ENCODE data around the gene OR2A5. TPM values are rescaled to one million over a fixed set of nuclear protein-coding genes. Genes with fewer than 3 reads are reported as not detected.

OR2A5 gene
- total RNA-seq, 4 donors from 2014 or later: not detected

GRCh38 chr7:144105211-144105610, 56.5 kb downstream of the OR2A5 start:
- Histone ChIP-seq H3K4me3 (no peak overlapping the region), H3K27me3 (no peaks in the 10 kb centered on the region), H3K36me3 (no peaks in the 10 kb centered on the region), H3K9me3 (no peaks in the 10 kb centered on the region), H3K27ac (no peak overlapping the region), H3K4me1 (no peaks in the 10 kb centered on the region)
- in situ Hi-C loops (cut with MboI; ENCODE audit: low sequenced_read_pairs in 4 of 4): no loop called here
- no peak for TF ChIP-seq CTCF (IDR thresholded peaks at IDR 0.05 in 4 of 5, conservative IDR thresholded peaks at IDR 0.05 in 1 of 5)
- no peak for TF ChIP-seq POLR2A (IDR thresholded peaks at IDR 0.05)
- no peak for DNase-seq
- intact Hi-C loops (cut with DNase I; ENCODE audit: low total_unique reads): no loop called here
- no peak for ATAC-seq

Other genes starting within 250 kb of the OR2A5 start
- 10 to 100 TPM; 31.4 to 43.0 (median 32.9) TPM for gene TCAF1, start 146.8 kb upstream of the OR2A5 start, total RNA-seq
- not detected for gene OR2F2, start 113.7 kb upstream of the OR2A5 start, total RNA-seq
- gene OR2F1, start 94.1 kb upstream of the OR2A5 start, total RNA-seq: not detected
- gene OR6B1, start 48.6 kb upstream of the OR2A5 start, total RNA-seq: not detected
- not detected for gene OR2A25, start 20.9 kb downstream of the OR2A5 start, total RNA-seq
- not detected for gene OR2A12, start 37.3 kb downstream of the OR2A5 start, total RNA-seq
- not detected for gene OR2A2, start 60.6 kb downstream of the OR2A5 start, total RNA-seq
- not detected for gene OR2A14, start 74.2 kb downstream of the OR2A5 start, total RNA-seq
- not detected for gene CTAGE4, start 134.5 kb downstream of the OR2A5 start, total RNA-seq
- under 1 TPM in 3 of 4 donors, not detected in 1; 0.15 to 0.76 (median 0.18) TPM for gene ARHGEF35, start 146.9 kb downstream of the OR2A5 start, total RNA-seq
- gene OR2A42, start 190.7 kb downstream of the OR2A5 start, total RNA-seq: under 1 TPM in 1 of 4 donors, not detected in 3; 0.33 TPM
- gene OR2A7, start 215.8 kb downstream of the OR2A5 start, total RNA-seq: under 1 TPM in 2 of 4 donors, not detected in 2; 0.17 to 0.75 TPM
- under 1 TPM in 1 of 4 donors, not detected in 3; 0.10 TPM for gene CTAGE8, start 220.3 kb downstream of the OR2A5 start, total RNA-seq